Panc1 (cell line): ENCODE results near the gene RAI14. TPM values are rescaled to one million over a fixed set of nuclear protein-coding genes. Genes with fewer than 3 reads are reported as not detected.

Experiments
- ATAC-seq: fragments of 200-7000 bp; cut with Tn5 transposase; 2 replicates; pipeline ENCODE4 v1.9.1; 2020; ENCODE audit warnings: mild to moderate bottlenecking, moderate library complexity
- BruUV-seq: library from RNA; stranded (reverse); fragments of 400-500 nt; replicated peaks from 2 replicates; lab custom pipeline; 2021; lab: Mats Ljungman, UMichigan
- CTCF ChIA-PET: fragments of 300-600 bp; sonication (Branson Sonifier 250); formaldehyde crosslinking; loops from one replicate; lab custom pipeline; 2022; ENCODE audit warnings: antibody characterized with exemption; lab: Charles Lee
- POLR2A ChIA-PET: fragments of 300-600 bp; sonication (Branson Sonifier 250); formaldehyde crosslinking; loops from one replicate; lab custom pipeline; 2022; ENCODE audit warnings: antibody characterized with exemption; lab: Charles Lee
- DNase-seq: peaks from one replicate; pipeline ENCODE4 v3.0.0-alpha.2; 2010; ENCODE audit warnings: low read depth, low spot score
- H3K27ac ChIP-seq: 2 replicates; pipeline ENCODE4 v1.5.1; 2011; ENCODE audit warnings: mild to moderate bottlenecking, low read length, inconsistent platforms
- H3K27me3 ChIP-seq: fragments of 200-500 bp; sonication (Bioruptor generic); 2 replicates; pipeline ENCODE4 v1.6.0; 2014; ENCODE audit warnings: low read length, inconsistent platforms; ENCODE audit not compliant: control insufficient read depth, insufficient read depth
- H3K36me3 ChIP-seq: fragments of 200-500 bp; sonication (Bioruptor generic); 2 replicates; pipeline ENCODE4 v1.5.1; 2014; ENCODE audit warnings: inconsistent platforms, mild to moderate bottlenecking, low read length, moderate library complexity; ENCODE audit not compliant: control insufficient read depth, insufficient read depth
- H3K4me1 ChIP-seq: 2 replicates; pipeline ENCODE4 v1.5.1; 2011; ENCODE audit warnings: inconsistent platforms, mild to moderate bottlenecking, low read length, moderate library complexity; ENCODE audit not compliant: control insufficient read depth, insufficient read depth
- H3K4me3 ChIP-seq, 2 experiments: 2 replicates each; pipeline ENCODE4 v1.5.1; 2011 to 2012; ENCODE audit warnings: low read depth in 2 of 2, low read length in 2 of 2, mild to moderate bottlenecking in 2 of 2, inconsistent platforms in 1 of 2, moderate library complexity in 1 of 2
- H3K9me3 ChIP-seq: fragments of 200-500 bp; sonication (Bioruptor generic); 2 replicates; pipeline ENCODE4 v1.5.1; 2014; ENCODE audit warnings: low read depth, mild to moderate bottlenecking, inconsistent platforms, low read length, moderate library complexity; ENCODE audit not compliant: control insufficient read depth, insufficient read depth
- CTCF ChIP-seq: fragments of 450-650 bp; IDR thresholded peaks from 2 replicates; pipeline ENCODE4 v1.5.1; 2017; ENCODE audit warnings: mild to moderate bottlenecking
- POLR2AphosphoS5 ChIP-seq: IDR thresholded peaks from 2 replicates; pipeline ENCODE4 v1.6.1; 2012; ENCODE audit warnings: mild to moderate bottlenecking, low read depth, low read length, moderate library complexity
- SIN3A ChIP-seq: IDR thresholded peaks from 2 replicates; pipeline ENCODE4 v1.6.1; 2012; ENCODE audit warnings: low read depth, mild to moderate bottlenecking, low read length, moderate library complexity, borderline replicate concordance; ENCODE audit not compliant: insufficient read depth
- TCF7L2 ChIP-seq: IDR thresholded peaks from 2 replicates; pipeline ENCODE4 v1.6.1; 2011; ENCODE audit warnings: mild to moderate bottlenecking, low read depth, low read length, inconsistent platforms
- in situ Hi-C: cut with HindIII; loops from 2 replicates; pipeline ENCODE4 v1.10.0; 2016; ENCODE audit warnings: low sequenced_read_pairs, low pct_unique_long_range_greater_than_20kb
- intact Hi-C: fragments of 100-400 bp; cut with micrococcal nuclease; formaldehyde crosslinking; loops from one replicate; pipeline ENCODE4 v1.10.0; 2022; ENCODE audit not compliant: unreplicated experiment
- total RNA-seq: library from RNA; stranded (reverse); gene quantifications from one replicate; pipeline ENCODE4 v1.2.1, GENCODE V29; 2021; ENCODE audit not compliant: unreplicated experiment
- TF ChIP-seq, protein P1 (sequence below), 2 experiments: IDR thresholded peaks; 2 replicates each; pipeline ENCODE4 v1.6.1; 2011 to 2012; ENCODE audit warnings: low read depth in 2 of 2, control low read depth in 1 of 2, low read length in 1 of 2, mild to moderate bottlenecking in 1 of 2, moderate library complexity in 1 of 2; ENCODE audit not compliant: insufficient read depth in 1 of 2

Gene RAI14
- total RNA-seq, 1 experiment from 2014 or later, result 18.5 TPM

GRCh38 chr5:34731435-34732232, 75.5 kb downstream of the RAI14 start:
- intact Hi-C loops, result no loop called here
- CTCF ChIA-PET, result no interaction called here
- no peak overlapping the region for H3K27ac ChIP-seq

GRCh38 chr5:34734326-34734725, 78.2 kb downstream of the RAI14 start:
- ChIA-PET POLR2A (no interaction called here), CTCF (no interaction called here)
- DNase-seq (no peak), ATAC-seq (no peak)
- Histone ChIP-seq H3K4me3 (no peak overlapping the region), H3K36me3 (no peaks in the 10 kb centered on the region), H3K27me3 (no peaks in the 10 kb centered on the region; the same call in 1 of the 2 replicates), H3K4me1 (no peaks in the 10 kb centered on the region; the same call in 1 of the 2 replicates), H3K27ac (no peak overlapping the region), H3K9me3 (no peaks in the 10 kb centered on the region)
- intact Hi-C loops, result no loop called here
- no peak for TF ChIP-seq CTCF
- BruUV-seq, result no TSS peak
- in situ Hi-C loops, result no loop called here

More at GRCh38 chr5:34731435-34732232, 75.5 kb downstream of the RAI14 start:
- TF ChIP-seq, protein P1, sequence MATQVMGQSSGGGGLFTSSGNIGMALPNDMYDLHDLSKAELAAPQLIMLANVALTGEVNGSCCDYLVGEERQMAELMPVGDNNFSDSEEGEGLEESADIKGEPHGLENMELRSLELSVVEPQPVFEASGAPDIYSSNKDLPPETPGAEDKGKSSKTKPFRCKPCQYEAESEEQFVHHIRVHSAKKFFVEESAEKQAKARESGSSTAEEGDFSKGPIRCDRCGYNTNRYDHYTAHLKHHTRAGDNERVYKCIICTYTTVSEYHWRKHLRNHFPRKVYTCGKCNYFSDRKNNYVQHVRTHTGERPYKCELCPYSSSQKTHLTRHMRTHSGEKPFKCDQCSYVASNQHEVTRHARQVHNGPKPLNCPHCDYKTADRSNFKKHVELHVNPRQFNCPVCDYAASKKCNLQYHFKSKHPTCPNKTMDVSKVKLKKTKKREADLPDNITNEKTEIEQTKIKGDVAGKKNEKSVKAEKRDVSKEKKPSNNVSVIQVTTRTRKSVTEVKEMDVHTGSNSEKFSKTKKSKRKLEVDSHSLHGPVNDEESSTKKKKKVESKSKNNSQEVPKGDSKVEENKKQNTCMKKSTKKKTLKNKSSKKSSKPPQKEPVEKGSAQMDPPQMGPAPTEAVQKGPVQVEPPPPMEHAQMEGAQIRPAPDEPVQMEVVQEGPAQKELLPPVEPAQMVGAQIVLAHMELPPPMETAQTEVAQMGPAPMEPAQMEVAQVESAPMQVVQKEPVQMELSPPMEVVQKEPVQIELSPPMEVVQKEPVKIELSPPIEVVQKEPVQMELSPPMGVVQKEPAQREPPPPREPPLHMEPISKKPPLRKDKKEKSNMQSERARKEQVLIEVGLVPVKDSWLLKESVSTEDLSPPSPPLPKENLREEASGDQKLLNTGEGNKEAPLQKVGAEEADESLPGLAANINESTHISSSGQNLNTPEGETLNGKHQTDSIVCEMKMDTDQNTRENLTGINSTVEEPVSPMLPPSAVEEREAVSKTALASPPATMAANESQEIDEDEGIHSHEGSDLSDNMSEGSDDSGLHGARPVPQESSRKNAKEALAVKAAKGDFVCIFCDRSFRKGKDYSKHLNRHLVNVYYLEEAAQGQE (IDR thresholded peaks at IDR 0.05; ENCODE audit: insufficient read depth in 1 of 2, low read depth in 2 of 2, low read length in 1 of 2), result no peak
- TF ChIP-seq POLR2AphosphoS5 (no peak), TCF7L2 (no peak), CTCF (no peak), SIN3A (no peak)
- no TSS peak for BruUV-seq
- Histone ChIP-seq H3K4me1 (no peaks in the 10 kb centered on the region; the same call in 1 of the 2 replicates), H3K9me3 (no peaks in the 10 kb centered on the region), H3K36me3 (no peaks in the 10 kb centered on the region), H3K4me3 (no peak overlapping the region), H3K27me3 (no peaks in the 10 kb centered on the region; the same call in 1 of the 2 replicates)
- POLR2A ChIA-PET, result no interaction called here
- in situ Hi-C loops, result no loop called here
- DNase-seq (no peak), ATAC-seq (no peak)
